T-helper 1 cell treated with Interleukin-12 subunit alpha and Interleukin-12 subunit beta and Interleukin-4 antibody, amounts not matched to agents 30 ng/mL and 1 ng/mL, for 36 hours (primary cell): ENCODE measurements around the gene ZNF283. TPM values are rescaled to one million over a fixed set of nuclear protein-coding genes. Genes with fewer than 3 reads are reported as not detected.
"Not testable (repeated sequence)": the region's sequence is repeated elsewhere in the genome, so short reads cannot be mapped to it uniquely, and the experiment has no call there.

Experiments
- intact Hi-C: fragments of 100-400 bp; cut with micrococcal nuclease; formaldehyde crosslinking; loops from one replicate; pipeline ENCODE4 v1.15.1; 2024
- total RNA-seq: library from RNA; stranded (reverse); gene quantifications from 2 replicates; pipeline ENCODE4 v1.2.3, GENCODE V29; 2022

The ZNF283 gene
- total RNA-seq, 1 donor from 2014 or later, result 7.0 TPM

DNA sequence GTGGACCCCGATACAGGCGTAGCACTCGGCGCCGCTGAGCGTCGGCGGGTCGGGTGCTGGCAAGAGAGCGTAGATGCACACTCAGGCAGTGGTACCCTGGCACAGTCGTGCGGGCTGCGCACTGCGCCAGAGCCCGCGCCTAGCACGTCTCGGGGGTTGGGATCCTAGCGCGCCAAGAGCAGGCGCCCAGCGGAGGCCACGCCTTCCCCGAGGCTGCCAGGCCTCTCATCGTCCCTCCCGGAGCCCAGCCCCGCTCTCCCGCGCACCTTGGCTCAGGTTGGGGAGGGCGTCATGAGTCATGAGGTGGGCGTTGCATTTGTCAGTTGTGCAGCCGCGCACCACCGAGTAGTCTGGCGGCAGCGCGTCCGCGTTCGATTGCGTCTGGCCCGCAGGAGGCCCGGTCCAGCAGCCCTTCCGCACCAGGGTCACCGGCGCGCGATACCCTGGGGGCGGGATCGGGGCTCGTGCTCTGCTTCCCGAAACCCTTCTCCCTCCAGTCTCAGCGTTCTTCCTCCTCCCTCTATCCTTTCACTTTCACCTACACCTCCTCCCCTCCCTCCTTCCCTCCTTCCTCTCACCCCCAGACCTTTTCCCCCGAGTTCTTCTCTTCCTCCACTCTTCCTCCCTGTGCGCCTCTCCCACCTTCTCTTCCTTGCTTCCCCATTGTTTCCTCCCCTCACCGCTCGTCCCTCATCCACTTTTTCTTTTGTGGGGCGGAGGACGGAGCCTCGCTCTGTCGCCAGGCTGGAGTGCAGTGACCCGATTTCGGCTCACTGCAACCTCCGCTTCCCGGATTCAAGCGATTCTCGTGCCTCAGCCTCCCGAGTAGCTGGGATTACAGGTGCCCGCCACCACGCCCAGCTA lies 28.3 kb upstream of the ZNF283 start:
- intact Hi-C loops, result loop anchor here (1.0 kb wide), 1 partner anchor 12 kb away; no protein-coding TSS in a partner anchor

DNA sequence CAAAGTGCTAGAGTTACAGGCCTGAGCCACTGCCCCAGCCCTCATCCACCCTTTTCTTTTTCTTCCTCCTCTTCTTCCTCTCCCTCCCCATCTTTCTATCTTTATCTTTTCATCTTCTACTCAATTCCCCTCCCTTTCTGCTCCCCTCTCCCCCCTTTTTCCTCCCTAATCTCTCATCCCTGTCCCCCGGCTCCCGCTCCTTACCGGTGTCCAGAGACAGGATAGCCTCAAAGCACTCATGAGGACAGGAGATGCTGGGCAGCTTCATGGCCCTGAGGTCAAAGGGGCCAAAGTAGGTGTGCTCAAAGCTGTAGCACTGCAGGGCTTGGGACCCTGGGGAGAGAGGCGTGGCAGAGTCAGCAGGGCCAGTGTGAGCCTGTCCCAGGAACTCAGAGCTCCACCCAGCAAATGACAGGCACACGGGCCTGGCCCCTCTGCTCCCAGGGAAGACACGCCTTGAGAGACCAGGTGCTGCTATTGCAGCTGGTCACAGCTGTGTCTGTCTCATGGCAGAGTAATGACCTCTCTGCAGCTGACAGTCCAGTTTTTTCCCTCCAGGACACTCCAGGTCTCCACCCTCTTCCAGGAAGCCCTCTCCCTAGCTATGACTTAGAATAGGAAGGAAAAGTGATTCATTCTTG lies 27.5 kb upstream of the ZNF283 start:
- intact Hi-C loops, result no loop called here

DNA sequence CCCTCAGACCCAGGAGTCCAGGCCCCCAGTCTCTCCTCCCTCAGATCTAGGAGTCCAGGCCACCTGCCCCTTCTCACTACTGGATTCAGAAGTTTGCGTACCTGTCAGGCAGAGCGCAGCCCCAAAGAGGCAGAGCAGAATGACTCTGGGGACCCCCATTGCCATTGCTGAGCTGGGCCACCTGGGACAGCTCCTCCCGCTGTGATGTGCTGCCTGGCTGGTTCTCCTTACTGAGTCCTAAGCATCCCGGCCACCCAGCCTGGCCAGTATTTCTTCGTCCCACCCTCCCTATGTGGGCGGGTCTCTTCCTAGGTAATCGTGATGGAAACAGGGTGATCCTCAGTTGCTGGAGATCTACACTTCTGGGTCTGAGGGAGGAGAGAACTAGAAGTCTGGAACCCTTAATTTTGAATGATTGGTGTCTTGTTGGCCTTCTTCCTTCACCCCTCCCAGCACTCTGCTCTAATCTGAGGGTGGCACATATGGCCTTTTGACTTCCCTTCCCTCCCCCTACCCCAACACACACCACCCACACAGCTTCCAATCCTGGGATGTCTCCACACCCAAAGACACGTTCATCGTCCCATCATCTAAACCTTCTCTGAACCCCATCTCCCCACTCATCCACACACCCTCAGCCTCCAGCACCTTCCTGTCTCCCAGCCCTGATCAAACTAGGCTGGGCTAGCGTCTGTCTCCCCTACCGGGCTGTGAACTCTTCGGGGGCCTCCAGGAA lies 24.7 kb upstream of the ZNF283 start, which contains the start of gene LYPD5:
Gene LYPD5, minus strand, starts transcription at position 232 of the 736 bp plus-strand sequence. Its CDS starts 67 bp downstream, at position 165.
- intact Hi-C loops, result no loop called here

DNA sequence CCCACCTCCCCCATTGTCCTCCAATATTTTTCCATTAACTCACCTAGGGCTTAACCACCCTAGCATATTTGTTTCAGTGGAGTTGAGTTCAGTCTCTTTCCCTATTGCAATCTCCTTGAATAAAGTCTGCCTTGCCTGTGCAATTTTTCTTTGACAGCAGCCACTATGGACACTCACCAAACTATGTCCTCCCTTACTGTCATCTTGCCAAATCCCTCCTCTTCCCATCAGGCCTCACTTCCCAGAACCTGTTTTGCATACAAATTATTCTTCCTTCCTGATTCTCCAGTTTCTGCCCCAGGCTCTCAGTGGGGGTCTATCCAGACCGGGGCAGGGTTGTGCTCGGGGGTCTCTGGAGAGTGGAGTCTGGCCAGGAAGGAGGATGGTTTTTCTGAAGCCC lies 22.7 kb upstream of the ZNF283 start:
- intact Hi-C loops, result no loop called here

DNA sequence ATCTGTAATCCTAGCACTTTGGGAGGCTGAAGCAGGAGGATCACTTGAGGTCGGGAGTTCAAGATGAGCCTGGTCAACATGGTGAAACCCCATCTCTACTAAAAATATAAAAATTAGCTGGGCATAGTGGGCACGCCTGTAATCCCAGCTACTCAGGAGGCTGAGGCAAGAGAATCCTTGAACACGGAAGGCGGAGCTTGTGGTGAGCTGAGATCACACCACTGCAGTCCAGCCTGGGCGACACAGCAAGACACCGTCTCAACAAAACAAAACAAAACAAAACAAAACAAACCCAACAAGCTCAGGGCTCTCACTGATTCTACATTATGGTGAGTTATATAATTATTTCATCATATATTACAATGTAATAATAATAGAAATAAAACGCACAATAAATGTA lies 20.7 kb upstream of the ZNF283 start:
- intact Hi-C loops, result loop anchor here (5.0 kb wide), 1 partner anchor 359 kb away; no protein-coding TSS in a partner anchor

DNA sequence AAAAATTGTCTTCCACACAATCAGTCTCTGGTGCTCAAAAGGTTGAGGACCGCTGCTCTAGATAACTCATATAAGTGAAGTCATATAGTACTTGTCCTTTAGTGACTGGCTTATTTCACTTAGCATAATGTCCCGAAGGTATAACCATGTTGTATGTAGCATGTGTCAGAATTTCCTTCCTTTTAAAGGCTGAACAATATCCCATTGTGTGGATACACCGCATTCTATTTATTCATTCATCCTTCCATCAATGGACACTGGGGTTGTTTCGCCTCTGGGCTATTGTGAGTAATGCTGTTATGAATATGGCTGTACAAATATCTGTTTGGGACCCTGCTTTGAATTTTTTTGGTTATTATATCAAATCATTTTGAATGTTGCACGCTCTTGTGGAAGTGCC lies 20.3 kb upstream of the ZNF283 start:
- intact Hi-C loops, result loop anchor here (5.0 kb wide), 1 partner anchor 360 kb away; no protein-coding TSS in a partner anchor

DNA sequence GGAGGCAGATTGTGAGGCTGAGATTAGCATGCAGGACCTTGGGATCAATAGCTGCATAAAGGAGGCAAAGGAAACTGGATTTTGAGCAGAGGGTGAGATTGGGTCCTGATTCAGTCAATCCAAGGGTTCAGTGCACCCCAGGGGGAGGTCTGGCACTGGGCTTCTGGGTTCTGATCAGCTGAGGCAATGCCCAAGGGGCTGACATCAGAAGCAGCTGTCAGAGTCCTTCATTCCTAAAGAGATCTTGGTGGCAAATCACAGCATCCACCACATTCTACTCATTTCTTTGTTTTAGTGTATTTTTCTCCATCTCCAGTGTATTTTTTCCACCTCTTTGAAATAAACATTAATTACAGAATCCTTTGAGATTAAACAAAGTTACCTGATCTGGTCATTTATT lies 19.5 kb upstream of the ZNF283 start:
- intact Hi-C loops, result loop anchor here (5.0 kb wide), 1 partner anchor 360 kb away; no protein-coding TSS in a partner anchor

DNA sequence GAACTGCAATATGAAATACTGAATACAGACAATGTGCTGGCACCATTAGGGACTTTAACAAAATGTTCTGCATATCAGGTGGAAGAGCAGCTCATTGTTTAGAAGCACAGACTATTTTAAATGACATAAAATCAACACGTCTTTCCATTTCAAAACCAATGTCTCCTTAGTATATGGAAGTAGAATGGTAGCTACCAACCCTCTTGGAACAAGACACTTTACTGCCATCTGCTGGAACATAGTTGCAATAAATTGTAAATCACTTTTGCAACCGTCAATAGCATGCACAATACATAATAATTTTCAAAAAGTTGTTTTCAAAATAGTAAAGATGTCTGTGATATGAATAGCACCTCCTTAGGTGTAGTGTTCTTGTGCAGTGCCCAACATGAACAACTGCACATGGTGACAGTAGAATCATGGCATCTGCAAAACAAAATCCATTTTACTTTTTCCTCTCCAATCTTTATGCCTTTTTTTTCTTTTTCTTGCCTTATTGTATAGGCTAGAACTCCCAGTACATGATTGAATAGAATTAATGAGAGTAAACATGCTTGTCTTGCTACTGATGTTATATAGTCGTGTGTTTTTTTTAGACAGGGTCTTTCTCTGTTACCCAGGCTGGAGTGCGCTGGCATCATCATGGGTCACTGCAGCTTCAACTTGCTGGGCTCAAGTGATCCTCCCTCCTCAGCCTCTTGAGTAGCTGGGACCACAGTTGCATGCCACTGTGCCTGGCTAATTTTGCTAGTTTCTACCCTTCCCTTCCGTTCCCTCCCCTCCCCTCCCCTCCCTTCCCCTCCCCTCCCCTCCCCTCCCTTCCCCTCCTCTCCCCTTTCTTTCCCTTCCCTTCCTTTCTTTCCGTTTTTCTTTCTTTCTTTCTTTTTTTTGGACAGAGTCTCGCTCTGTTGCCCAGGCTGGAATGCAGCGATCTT lies 17.1 kb upstream of the ZNF283 start:
- intact Hi-C loops, result loop anchor here (1.0 to 5.0 kb wide), 4 partner anchors 12 to 363 kb away; no protein-coding TSS in a partner anchor

DNA sequence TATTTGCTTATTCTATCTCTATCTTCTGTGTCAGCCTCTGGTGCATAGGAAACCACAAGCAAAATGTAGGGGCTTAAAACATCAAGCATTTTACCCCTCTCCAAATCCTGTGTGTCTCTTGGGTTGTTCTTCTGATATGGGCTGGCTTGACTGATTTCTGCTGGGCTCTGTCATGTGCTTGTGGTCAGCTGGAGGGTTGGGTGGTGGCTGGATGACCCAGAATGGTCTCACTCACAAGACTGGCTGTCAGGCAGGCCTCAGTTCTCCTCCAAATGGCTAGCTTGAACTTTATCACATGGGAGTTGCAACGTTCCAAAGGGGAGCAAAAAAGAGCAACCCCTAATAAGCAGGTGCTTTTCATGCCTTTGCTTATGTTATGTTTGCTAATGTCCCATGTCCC lies 15.3 kb upstream of the ZNF283 start:
- intact Hi-C loops, result no loop called here

DNA sequence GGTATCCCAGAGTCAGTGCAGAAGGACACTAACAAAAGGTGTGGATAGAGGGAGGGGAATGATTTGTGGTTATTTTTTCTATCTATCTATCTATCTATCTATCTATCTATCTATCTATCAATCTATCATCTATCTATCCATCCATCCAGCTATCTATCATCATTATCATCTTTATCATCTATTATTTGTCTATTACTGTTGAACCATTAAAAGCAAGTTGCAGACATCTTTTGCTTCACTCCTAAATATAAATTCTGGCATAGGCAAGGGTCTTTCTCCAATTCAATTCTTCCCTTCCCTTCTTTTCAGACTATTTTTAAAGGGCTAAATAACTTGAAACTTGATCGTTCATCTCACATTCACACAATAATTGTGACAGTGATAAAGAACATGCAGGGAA lies 14.9 kb upstream of the ZNF283 start:
- intact Hi-C loops, result no loop called here

DNA sequence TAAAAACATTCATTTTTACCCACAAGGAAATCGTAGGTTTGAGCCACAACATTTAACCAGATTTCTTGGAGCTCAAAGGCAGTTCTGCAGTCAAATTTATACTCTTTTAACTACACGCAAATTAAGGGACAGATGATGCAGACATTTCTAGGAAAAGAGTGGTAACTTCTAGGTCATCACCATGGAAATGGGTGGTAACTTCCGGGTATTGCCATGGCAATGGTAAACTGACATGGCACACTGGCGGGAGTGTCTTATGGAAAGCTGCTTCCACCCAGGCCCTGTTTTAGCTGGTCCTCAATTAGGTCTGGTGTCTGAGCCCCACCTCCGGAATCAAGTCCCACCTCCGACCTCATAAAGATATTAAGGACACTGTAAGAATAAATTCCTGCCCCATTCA lies 14.4 kb upstream of the ZNF283 start:
- intact Hi-C loops, result no loop called here

DNA sequence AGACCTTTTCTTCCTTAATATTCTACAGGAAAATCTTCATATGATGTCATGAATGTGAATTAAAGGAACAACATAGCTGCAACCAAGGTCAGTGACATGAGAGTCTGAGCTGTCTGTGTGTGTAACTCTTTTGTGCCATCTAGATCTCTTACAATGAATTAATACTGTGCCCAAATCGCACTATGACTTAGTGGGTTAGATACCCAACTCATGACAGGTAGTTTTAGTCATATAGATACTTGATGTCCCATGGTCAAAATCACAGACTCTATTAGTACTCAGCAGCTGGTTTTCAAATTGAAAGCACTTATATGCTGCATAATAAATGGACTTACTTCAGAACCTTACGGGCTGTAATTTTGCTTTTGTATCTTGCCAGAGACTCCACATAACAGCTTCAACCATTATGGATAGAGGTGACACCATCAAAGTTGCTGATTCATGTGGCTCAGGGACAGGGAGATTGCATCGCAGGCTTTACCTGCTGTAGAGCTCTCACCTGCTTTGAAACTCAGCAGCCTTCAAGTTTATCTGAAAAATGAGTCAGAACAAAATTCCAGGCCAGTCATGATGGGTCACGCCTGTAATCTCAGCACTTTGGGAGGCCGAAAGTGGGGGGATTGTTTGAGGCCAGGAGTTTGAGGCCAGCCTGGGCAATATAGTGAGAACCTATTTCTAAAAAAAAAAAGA lies 12.3 kb upstream of the ZNF283 start:
- intact Hi-C loops, result no loop called here

DNA sequence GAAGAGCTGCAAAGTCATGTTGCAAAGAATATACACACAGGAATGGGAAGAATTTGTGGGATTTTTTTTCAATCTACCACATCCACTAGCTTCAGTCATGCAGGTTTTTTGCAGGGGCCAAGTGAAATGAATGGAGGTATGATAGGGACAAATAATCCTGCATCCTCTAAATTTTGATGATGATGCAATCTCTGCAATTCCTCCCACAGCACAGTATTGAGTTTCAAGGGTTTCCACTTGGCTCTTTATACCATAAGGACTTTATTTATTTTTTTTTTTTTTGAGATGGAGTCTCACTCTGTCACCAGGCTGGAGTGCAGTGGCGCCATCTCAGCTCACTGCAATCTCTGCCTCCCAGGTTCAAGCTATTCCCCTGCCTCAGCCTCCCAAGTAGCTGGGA lies 9.7 kb upstream of the ZNF283 start:
- intact Hi-C loops, result not testable (repeated sequence)

DNA sequence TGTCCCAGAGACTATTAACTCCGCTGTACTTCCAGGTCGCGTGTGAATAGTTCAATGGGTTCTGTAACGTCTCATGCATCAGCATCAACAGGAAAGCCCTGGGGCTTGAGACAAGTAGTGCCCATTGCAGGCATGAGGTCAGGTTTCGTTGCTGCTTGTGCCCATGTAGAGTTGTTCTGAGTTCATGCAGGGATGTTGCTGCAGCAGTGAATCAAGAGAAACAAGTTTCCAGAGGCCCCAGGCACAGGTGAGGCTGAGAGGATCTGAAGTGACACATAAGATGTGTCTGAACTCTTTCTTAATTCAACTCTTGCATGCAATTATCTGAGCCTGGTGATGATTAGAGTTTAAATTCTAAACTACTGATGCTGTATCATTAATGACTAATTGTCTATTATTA lies 8.6 kb upstream of the ZNF283 start:
- intact Hi-C loops, result no loop called here

DNA sequence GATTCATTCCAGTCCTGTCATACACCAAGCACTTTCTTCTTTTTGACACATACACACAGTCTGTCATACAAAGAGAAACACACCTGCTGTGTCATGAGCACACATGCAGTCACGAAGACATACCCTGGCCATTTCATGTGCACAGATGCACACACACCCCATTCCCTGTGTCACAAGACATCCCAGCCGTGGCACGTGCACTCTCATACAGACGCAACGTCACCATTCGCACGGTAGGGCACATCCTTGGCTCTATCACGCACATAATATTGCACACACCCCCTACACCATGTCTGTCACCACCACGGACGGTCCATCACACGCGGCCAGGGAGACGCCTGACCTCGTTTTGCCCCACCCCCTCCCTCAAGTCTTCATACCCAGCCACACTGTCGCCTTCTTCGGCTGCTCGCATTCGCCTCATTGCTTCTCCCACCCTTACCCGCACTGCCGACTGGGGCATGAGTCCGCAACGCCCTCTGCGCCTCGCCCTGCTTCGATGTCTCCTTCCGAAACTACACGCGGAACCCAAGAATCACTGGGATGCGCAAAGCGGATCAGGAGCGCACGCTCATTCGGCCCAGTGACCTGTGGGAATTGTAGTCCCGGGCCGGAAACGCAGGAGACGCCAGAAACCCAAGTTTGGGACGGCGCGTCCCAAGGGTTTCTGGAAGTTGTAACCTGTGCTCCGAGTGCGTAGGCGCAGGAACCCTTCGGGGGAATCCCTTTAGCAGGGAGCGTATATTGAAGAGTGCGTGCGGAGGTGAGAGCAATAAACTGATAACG lies 6.8 kb upstream of the ZNF283 start:
- intact Hi-C loops, result loop anchor here (10.0 kb wide), 1 partner anchor 395 kb away; the partner anchor contains the start of gene ZNF227

DNA sequence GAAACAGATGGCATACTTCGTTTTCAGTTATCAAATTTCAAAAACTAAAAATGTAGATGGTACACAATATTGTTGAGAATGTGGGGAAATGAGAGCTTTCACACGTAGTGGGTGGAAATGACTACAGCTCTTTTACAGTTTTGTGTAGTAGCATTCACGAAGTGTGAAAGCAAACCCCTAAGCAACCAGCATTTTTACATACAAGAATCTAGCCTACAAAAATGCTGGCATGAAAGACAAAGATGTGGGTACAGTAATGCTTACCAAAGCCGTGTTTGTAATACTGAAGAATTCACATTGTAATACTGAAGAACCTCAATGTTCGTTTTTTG lies 6.3 kb upstream of the ZNF283 start:
- intact Hi-C loops, result loop anchor here (10.0 kb wide), 1 partner anchor 394 kb away; the partner anchor contains the start of gene ZNF227

DNA sequence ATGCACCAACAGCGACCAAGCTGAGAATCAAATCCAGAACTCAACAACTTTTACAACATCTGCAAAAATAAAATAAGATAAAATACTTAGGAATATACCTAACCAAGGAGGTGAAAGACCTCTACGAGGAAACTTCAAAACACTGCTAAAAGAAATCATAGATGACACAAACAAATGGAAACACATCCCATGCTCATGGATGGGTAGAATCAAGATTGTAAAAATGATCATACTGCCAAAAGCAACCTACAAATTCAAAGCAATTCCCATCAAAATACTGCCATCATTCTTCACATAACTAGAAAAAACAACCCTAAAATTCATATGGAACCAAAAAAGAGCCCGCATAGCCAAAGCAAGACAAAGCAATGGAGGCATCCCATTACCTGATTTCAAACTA lies 3.3 kb upstream of the ZNF283 start:
- intact Hi-C loops, result loop anchor here (10.0 kb wide), 1 partner anchor 391 kb away; the partner anchor contains the start of gene ZNF227

DNA sequence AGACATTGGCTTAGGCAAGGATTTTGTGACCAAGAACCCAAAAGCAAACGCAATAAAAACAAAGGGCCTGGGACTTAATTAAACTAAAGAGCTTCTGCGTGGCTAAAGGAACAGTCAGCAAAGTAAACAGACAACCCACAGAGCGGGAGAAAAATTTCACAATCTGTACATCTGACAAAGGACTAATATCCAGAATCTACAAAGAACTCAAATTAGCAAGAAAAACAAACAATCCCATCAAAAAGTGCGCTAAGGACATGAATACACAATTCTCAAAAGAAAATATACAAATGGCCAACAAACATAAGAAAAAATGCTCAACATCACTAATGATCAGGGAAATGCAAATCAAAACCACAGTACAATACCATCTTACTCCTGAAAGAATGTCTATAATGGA lies 2.5 kb upstream of the ZNF283 start:
- intact Hi-C loops, result loop anchor here (10.0 kb wide), 1 partner anchor 390 kb away; the partner anchor contains the start of gene ZNF227

DNA sequence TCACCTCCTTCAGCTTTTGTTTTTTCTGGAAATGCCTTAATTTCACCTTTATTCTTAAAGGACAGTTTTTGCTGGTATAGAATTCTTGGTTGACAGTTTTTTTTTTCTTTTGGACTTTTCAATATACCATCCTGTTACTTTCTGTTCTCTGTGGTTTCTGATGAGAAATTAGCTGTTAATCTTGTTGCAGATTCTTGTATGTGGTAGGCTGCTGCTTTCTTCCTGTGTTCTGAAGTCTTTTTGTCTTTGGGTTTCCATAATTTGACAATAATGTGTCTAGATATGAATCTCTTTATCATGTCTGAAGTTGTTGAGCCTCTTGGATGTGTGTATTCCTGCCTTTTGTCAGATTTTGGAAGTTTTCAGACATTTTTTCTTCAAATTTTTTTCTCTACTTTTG lies 12.0 kb downstream of the ZNF283 start:
- intact Hi-C loops, result no loop called here
